Transverse colon (tissue), 4 donors: ENCODE data around the gene MGMT. TPM values are rescaled to one million over a fixed set of nuclear protein-coding genes. Genes with fewer than 3 reads are reported as not detected.

Source experiments
- DNase-seq: peaks from one replicate; pipeline ENCODE4 v3.0.0-alpha.2; 2019
- H3K27ac ChIP-seq, 4 donors: fragments of 200-600 bp; sonication (generic); 2 replicates each; pipeline ENCODE4 v1.5.1; 2016 to 2018; ENCODE audit warnings: inconsistent platforms in 4 of 4
- H3K27me3 ChIP-seq: fragments of 200-600 bp; sonication (generic); 2 replicates; pipeline ENCODE4 v1.5.1; 2017; ENCODE audit warnings: inconsistent platforms
- H3K36me3 ChIP-seq, 4 donors: fragments of 200-600 bp; sonication (generic); 2 replicates each; pipeline ENCODE4 v1.5.1; 2017 to 2019; ENCODE audit warnings: inconsistent platforms in 4 of 4
- H3K4me1 ChIP-seq, 4 donors: fragments of 200-600 bp; sonication (generic); 2 replicates each; pipeline ENCODE4 v1.5.1; 2017 to 2020; ENCODE audit warnings: inconsistent platforms in 4 of 4
- H3K4me3 ChIP-seq, 4 donors: fragments of 200-600 bp; sonication (generic); 1 replicate in 1 of 4; 2 replicates in 3 of 4; pipeline versions ENCODE4 v1.5.1 to v1.6.1; 2017 to 2019; ENCODE audit warnings: inconsistent platforms in 4 of 4
- H3K9me3 ChIP-seq, 2 donors: fragments of 200-600 bp; sonication (generic); 2 replicates each; pipeline ENCODE4 v1.5.1; 2017 to 2019; ENCODE audit warnings: inconsistent platforms in 2 of 2
- EP300 ChIP-seq: sonication (generic); formaldehyde crosslinking; IDR thresholded peaks from one replicate; pipeline ENCODE4 v1.6.1; 2017; ENCODE audit warnings: antibody characterized with exemption, low read depth
- POLR2A ChIP-seq: fragments of 450-650 bp; IDR thresholded peaks from one replicate; pipeline ENCODE4 v1.6.1; 2016; ENCODE audit warnings: antibody characterized with exemption, mild to moderate bottlenecking, moderate library complexity
- POLR2AphosphoS5 ChIP-seq, 3 donors: sonication (generic); formaldehyde crosslinking; IDR thresholded peaks; one replicate each; pipeline ENCODE4 v1.6.1; 2016; ENCODE audit warnings: antibody characterized with exemption in 3 of 3
- whole genome bisulfite sequencing, 2 donors: methylation state at CpG; one replicate each; pipeline ENCODE4 v1.1.5; 2018; ENCODE audit warnings: low coverage in 1 of 2; 5-methylcytosine and 5-hydroxymethylcytosine counted together
- in situ Hi-C, 4 donors: fragments of 200-750 bp; cut with MboI; loops; one replicate each; pipeline versions ENCODE4 v1.15.0 to v1.15.1; 2017; ENCODE audit warnings: low sequenced_read_pairs in 3 of 4, low pct_ligation_motif_present in 1 of 4, low pct_unique_long_range_greater_than_20kb in 1 of 4
- intact Hi-C: fragments of 100-400 bp; cut with DNase I; formaldehyde crosslinking; loops from one replicate; pipeline ENCODE4 v1.15.1; 2023; ENCODE audit warnings: low total_unique reads
- total RNA-seq, 4 donors: library from RNA; depleted of rRNA; stranded (reverse); fragments of >200 nt; gene quantifications; one replicate each; pipeline ENCODE4 v1.1.0, GENCODE V29; 2016
- TF ChIP-seq, protein P1 (sequence below), 5 experiments: fragments of 200-600 bp in 3 of 5; fragments of 450-650 bp in 2 of 5; sonication (generic) in 3 of 5; IDR thresholded peaks; 1 replicate in 2 of 5; 2 replicates in 3 of 5; pipeline ENCODE4 v1.5.1; 2016 to 2017; ENCODE audit warnings: antibody characterized with exemption in 5 of 5, inconsistent platforms in 3 of 5, mild to moderate bottlenecking in 2 of 5, moderate library complexity in 1 of 5

MGMT gene
- total RNA-seq, 4 donors from 2014 or later = 6.6 to 28.9 (median 14.0) TPM

DNA sequence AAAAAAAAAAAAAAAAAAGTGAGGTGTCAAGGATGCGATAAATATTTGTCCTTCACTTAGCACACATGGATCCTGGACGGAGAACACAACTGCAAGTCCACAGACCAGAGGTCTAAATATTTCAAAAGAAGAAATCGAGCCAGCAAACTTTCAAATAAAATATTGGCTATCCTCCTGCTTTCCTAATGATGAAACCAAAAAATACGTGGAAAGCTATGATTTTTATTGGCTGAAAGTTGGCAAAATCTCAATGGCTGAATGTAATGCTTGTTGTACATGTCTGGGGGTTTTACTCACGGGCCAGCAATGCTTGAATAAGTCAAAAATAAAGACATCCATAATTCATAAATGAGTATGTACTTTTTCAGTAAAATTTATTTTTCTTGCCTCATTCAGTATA lies 19.0 kb upstream of the MGMT start:
- no peak for DNase-seq
- Histone ChIP-seq H3K27me3 (no peaks in the 10 kb centered on the region), H3K36me3 (no peaks in the 10 kb centered on the region), H3K9me3 (no peaks in the 10 kb centered on the region), H3K4me1 (no peaks in the 10 kb centered on the region), H3K4me3 (no peak overlapping the region), H3K27ac (no peak overlapping the region)
- in situ Hi-C loops (no loop called here), intact Hi-C loops (no loop called here)
- TF ChIP-seq, protein P1, sequence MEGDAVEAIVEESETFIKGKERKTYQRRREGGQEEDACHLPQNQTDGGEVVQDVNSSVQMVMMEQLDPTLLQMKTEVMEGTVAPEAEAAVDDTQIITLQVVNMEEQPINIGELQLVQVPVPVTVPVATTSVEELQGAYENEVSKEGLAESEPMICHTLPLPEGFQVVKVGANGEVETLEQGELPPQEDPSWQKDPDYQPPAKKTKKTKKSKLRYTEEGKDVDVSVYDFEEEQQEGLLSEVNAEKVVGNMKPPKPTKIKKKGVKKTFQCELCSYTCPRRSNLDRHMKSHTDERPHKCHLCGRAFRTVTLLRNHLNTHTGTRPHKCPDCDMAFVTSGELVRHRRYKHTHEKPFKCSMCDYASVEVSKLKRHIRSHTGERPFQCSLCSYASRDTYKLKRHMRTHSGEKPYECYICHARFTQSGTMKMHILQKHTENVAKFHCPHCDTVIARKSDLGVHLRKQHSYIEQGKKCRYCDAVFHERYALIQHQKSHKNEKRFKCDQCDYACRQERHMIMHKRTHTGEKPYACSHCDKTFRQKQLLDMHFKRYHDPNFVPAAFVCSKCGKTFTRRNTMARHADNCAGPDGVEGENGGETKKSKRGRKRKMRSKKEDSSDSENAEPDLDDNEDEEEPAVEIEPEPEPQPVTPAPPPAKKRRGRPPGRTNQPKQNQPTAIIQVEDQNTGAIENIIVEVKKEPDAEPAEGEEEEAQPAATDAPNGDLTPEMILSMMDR (IDR thresholded peaks at IDR 0.05) = no peak
- TF ChIP-seq POLR2AphosphoS5 (IDR thresholded peaks at IDR 0.05) (no peak), EP300 (no peak), POLR2A (no peak)
- 71 to 77% methylated on average over 5 of the region's 5 CpGs for WGBS, 2 donors

DNA sequence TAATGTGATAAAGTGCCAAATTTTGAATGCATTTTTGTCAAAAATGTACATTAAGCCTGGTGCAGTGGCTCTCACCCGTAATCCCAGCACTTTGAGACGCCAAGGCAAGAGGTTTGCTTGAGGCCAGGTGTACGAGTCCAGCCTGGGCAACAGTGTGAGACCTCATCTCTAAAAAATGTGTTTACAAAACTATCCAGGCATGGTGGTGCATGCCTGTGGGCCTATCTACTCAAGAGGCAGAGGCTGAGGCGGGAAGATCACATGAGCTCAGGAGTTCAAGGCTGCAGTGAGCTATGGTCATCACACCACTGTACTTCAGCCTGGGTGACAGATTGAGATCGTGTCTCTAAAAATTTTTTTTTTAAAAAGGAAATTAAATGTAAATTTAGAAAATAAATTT lies 18.5 kb upstream of the MGMT start:
- no peak for TF ChIP-seq EP300
- TF ChIP-seq POLR2A = no peak
- TF ChIP-seq, protein P1 (IDR thresholded peaks at IDR 0.05) = no peak
- TF ChIP-seq POLR2AphosphoS5 (IDR thresholded peaks at IDR 0.05) = no peak
- intact Hi-C loops (no loop called here), in situ Hi-C loops (no loop called here)
- Histone ChIP-seq H3K4me1 (no peaks in the 10 kb centered on the region), H3K9me3 (no peaks in the 10 kb centered on the region), H3K36me3 (no peaks in the 10 kb centered on the region), H3K27ac (no peak overlapping the region), H3K4me3 (no peak overlapping the region), H3K27me3 (no peaks in the 10 kb centered on the region)
- no peak for DNase-seq
- 64 to 80% methylated on average over 3 to 5 of the region's 5 CpGs for WGBS, 2 donors

DNA sequence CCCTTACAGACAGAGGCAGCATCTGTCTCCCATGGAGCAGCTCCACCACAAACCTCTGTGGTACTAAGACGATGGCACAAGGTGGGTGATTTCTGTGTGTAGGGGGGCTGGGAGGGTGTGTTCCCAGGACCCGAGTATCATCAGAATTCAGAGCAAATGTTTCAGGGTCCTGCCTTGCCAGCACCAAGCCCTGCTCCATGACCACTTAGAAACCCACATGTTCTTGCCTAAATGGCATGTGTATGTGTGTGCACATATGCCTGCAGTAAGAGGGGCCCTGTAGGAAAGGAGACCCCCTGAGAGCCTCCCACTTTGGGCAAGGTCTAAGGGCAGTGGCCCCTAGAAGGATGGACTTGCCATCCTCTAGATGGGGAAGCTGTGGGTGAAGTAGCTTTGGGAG lies 17.1 kb upstream of the MGMT start:
- TF ChIP-seq POLR2AphosphoS5 (IDR thresholded peaks at IDR 0.05) (no peak), EP300 (no peak), POLR2A (no peak)
- TF ChIP-seq, protein P1 (IDR thresholded peaks at IDR 0.05) = no peak
- 68% methylated on average over 2 of the region's 2 CpGs; no CpG with 5 or more reads in 1 of the 2 donors for WGBS, 2 donors

DNA sequence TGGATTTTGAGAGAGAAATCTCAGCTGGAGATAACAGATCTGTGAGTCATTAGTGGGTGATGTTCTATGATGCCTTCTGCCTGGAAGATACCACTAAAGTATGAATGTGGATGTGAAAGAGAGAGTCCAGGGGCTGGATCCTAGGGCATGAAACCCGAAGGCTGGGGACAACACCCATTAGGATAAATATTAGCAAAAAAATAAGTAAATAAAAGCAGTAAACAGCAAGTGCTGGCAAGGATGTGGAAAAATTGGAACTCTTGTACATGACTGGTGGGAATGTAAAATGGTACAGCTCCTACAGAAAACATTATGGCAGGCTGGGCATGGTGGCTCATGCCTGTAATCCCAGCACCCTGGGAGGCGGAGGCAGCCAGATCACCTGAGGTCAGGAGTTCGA lies 16.6 kb upstream of the MGMT start:
- no peaks in the 10 kb centered on the region for H3K36me3 ChIP-seq
- H3K4me1 ChIP-seq = no peaks in the 10 kb centered on the region
- no peak overlapping the region for H3K4me3 ChIP-seq
- in situ Hi-C loops (no loop called here), intact Hi-C loops (no loop called here)
- H3K27me3 ChIP-seq = peaks cover under 1% of the 10 kb centered on the region
- H3K9me3 ChIP-seq = no peaks in the 10 kb centered on the region
- no peak for TF ChIP-seq POLR2A
- H3K27ac ChIP-seq = no peak overlapping the region
- DNase-seq = no peak
- 20 to 63% methylated on average over 1 to 3 of the region's 3 CpGs for WGBS, 2 donors

More for the DNA sequence above, 17.1 kb upstream of the MGMT start:
- H3K36me3 ChIP-seq = no peaks in the 10 kb centered on the region
- DNase-seq = no peak
- H3K27me3 ChIP-seq = no peaks in the 10 kb centered on the region
- H3K4me3 ChIP-seq = no peak overlapping the region
- H3K27ac ChIP-seq = no peak overlapping the region
- in situ Hi-C loops (no loop called here), intact Hi-C loops (no loop called here)
- no peaks in the 10 kb centered on the region for H3K9me3 ChIP-seq
- no peaks in the 10 kb centered on the region for H3K4me1 ChIP-seq

DNA sequence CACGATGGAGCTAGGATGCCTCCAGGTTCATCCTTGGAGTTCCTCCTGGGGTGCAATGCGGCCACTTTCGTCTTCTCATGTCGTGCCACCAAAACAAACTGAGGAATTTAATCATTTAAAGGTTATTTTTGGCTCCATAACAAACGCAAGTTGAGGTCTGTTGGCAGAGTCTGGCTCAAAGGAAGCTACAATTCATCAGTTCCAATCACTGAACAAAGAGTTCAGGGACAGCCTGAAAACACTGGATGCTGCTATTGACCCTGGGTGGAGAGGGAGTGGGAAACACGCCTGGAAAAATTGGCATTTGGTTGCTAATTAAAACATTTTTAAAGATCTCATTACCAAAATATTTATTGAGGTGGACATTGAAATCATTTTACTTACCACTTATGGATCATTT lies 11.4 kb upstream of the MGMT start:
- WGBS, 2 donors = 68 to 80% methylated on average over 2 to 6 of the region's 6 CpGs

More for the DNA sequence above, 11.4 kb upstream of the MGMT start:
- DNase-seq = no peak
- intact Hi-C loops = no loop called here
- no peak for TF ChIP-seq POLR2A
- no peak for TF ChIP-seq POLR2AphosphoS5 (IDR thresholded peaks at IDR 0.05)
- TF ChIP-seq EP300 = no peak
- TF ChIP-seq, protein P1 (IDR thresholded peaks at IDR 0.05) = no peak
- Histone ChIP-seq H3K36me3 (no peaks in the 10 kb centered on the region), H3K27me3 (peaks cover 8% of the 10 kb centered on the region), H3K9me3 (no peaks in the 10 kb centered on the region), H3K27ac (no peak overlapping the region), H3K4me1 (no peaks in the 10 kb centered on the region), H3K4me3 (no peak overlapping the region)
- in situ Hi-C loops = no loop called here
